ENCODE data around the gene SHISAL1.

SHISAL1 gene

DNA sequence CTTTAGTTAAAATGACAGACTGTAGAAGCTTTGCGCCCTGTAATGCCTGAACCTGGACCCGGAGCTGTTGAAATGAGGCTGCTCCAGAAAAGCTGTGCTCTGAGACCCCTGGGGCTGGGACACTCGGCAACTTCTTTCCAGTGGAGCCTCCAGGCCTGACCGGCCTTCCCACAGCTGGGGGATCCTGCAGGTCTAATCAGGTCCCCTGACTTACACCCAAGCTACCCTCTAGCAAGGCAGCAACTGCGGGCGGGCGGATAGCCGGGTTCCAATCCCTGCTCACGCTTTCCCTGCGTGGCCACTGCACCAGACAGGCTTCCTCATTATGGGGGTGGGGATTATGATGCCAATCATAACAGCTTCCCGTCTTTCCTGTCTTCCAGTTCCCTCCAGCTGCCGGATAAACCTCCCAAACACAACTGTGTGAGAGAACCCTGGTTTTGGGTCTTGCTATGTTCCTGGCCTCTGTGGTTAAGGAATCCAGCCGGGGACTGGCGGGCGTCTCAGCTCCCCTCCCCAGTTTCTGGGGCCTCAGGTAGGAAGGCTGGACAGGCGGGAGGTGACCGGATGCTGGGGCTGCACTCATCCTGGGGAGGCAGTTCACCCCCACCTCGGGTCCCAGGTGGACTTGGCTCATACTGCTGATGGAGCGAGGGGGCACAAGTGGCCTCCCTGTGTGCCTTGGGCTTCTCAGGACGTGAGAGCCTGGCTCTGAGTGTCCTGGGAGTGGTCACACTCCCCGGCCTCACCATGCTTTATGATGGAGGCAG, 93.5 kb downstream of the SHISAL1 start:
- Histone ChIP-seq H3K4me1 (ENCODE audit: control insufficient read depth, insufficient read depth, low read length) (no peaks in the 10 kb centered on the region), H3K27me3 (ENCODE audit: control insufficient read depth, insufficient read depth, low read length) (no peaks in the 10 kb centered on the region), H3K36me3 (ENCODE audit: control insufficient read depth, insufficient read depth, low read length) (no peaks in the 10 kb centered on the region)

DNA sequence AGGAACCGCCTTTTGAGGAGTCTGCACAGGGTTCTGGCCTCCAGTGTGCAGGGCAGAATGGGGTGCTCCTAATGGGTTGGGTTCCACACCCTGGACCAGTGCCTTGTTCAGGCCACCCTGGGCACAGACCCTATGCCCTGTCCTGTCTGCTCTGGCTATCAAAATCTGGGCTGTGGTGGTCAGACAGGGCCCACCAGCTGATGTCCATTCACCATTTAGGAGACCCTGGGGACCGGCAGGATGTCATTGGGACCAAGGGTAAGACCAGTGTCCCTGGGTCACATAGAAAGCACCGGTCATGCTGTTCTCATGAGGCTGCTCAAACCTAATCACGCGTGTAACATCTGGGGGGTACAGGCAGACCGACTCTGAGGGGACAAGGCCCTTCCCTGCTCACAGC, 94.7 kb downstream of the SHISAL1 start:
- H3K27ac ChIP-seq (ENCODE audit: low read depth, low read length) = no peak overlapping the region
- no peak overlapping the region for H3K4me3 ChIP-seq (ENCODE audit: low read depth, low read length)
- H3K27me3 ChIP-seq (ENCODE audit: control insufficient read depth, insufficient read depth, low read length) = no peaks in the 10 kb centered on the region
- H3K9ac ChIP-seq (ENCODE audit: low read depth, low read length) = no peak overlapping the region
- no peaks in the 10 kb centered on the region for H3K4me1 ChIP-seq (ENCODE audit: control insufficient read depth, insufficient read depth, low read length)
- no peaks in the 10 kb centered on the region for H3K36me3 ChIP-seq (ENCODE audit: control insufficient read depth, insufficient read depth, low read length)
- H3K9me3 ChIP-seq (ENCODE audit: control insufficient read depth, insufficient read depth, low read length) = no peaks in the 10 kb centered on the region

More for the DNA sequence above, 93.5 kb downstream of the SHISAL1 start:
- Histone ChIP-seq H3K9ac (ENCODE audit: low read depth, low read length) (no peak overlapping the region), H3K9me3 (ENCODE audit: control insufficient read depth, insufficient read depth, low read length) (no peaks in the 10 kb centered on the region), H3K4me3 (ENCODE audit: low read depth, low read length) (no peak overlapping the region), H3K27ac (ENCODE audit: low read depth, low read length) (no peak overlapping the region)

DNA sequence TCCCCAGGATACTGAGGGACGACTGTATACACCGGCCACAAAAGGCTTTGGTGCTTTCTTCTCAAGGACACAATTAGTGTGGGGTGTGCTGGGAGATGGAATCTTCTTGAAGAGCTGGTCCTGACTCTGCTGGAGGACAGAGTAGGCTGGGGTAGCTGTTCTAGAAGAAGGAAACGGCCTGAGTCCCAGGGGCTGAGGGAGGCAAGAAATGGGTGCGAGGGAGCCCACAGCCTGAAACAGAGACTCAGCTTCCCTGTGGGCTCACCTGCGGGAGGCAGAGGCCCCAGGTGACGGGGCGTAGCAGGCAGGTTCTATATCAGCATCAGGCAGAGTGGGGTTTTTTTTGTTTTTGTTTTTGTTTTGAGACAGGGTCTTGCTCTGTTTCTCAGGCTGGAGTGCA, 95.4 kb downstream of the SHISAL1 start:
- Histone ChIP-seq H3K36me3 (ENCODE audit: control insufficient read depth, insufficient read depth, low read length) (no peaks in the 10 kb centered on the region), H3K27me3 (ENCODE audit: control insufficient read depth, insufficient read depth, low read length) (no peaks in the 10 kb centered on the region), H3K9me3 (ENCODE audit: control insufficient read depth, insufficient read depth, low read length) (no peaks in the 10 kb centered on the region), H3K9ac (ENCODE audit: low read depth, low read length) (no peak overlapping the region), H3K27ac (ENCODE audit: low read depth, low read length) (no peak overlapping the region), H3K4me3 (ENCODE audit: low read depth, low read length) (no peak overlapping the region), H3K4me1 (ENCODE audit: control insufficient read depth, insufficient read depth, low read length) (no peaks in the 10 kb centered on the region)

DNA sequence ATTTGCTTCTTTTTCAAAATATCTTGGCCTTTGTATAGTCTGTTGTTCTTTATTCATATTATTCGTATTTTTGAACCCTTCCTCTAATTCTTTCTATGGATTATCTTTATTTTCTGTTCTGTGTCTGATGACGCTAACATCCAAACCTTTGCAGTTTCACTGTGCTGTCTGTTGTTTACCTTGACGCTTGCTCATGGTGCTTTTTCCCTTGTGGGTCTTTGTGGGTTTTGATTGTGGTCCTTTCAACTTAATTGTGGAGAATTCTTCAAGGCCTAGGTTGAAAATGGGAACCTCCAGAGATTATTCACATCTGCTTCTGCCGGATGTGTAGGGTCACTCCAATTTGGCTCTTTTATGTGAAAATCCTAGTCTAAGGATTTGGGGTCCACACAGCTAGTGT, 97.5 kb downstream of the SHISAL1 start:
- H3K4me1 ChIP-seq (ENCODE audit: control insufficient read depth, insufficient read depth, low read length) = no peaks in the 10 kb centered on the region
- H3K27ac ChIP-seq (ENCODE audit: low read depth, low read length) = no peak overlapping the region
- H3K9me3 ChIP-seq (ENCODE audit: control insufficient read depth, insufficient read depth, low read length) = no peaks in the 10 kb centered on the region
- no peak overlapping the region for H3K9ac ChIP-seq (ENCODE audit: low read depth, low read length)
- H3K27me3 ChIP-seq (ENCODE audit: control insufficient read depth, insufficient read depth, low read length) = no peaks in the 10 kb centered on the region; the same call in 1 of the 2 replicates
- no peaks in the 10 kb centered on the region for H3K36me3 ChIP-seq (ENCODE audit: control insufficient read depth, insufficient read depth, low read length)
- no peak overlapping the region for H3K4me3 ChIP-seq (ENCODE audit: low read depth, low read length)

DNA sequence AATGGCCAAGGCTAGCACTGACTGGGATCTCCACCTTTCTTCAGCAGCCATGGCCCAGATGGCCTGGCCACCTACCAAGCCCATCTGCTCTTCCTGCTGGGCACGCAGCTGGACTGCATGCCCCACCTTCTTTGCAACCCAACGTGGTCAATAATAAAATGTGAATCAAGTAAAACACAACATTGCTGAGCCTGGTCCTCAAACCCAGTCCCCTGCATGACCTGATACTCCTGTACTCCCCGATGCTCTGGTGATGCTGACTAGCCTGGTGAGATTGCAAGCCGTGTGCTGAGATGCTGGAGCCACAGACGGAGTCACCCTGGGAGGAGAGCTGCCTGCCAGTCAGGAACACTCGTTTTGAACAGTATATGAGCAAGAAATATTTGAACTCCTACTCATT, 98.0 kb downstream of the SHISAL1 start:
- Histone ChIP-seq H3K27ac (ENCODE audit: low read depth, low read length) (no peak overlapping the region), H3K9me3 (ENCODE audit: control insufficient read depth, insufficient read depth, low read length) (no peaks in the 10 kb centered on the region), H3K4me1 (ENCODE audit: control insufficient read depth, insufficient read depth, low read length) (no peaks in the 10 kb centered on the region), H3K27me3 (ENCODE audit: control insufficient read depth, insufficient read depth, low read length) (no peaks in the 10 kb centered on the region; the same call in 1 of the 2 replicates), H3K36me3 (ENCODE audit: control insufficient read depth, insufficient read depth, low read length) (no peaks in the 10 kb centered on the region), H3K9ac (ENCODE audit: low read depth, low read length) (no peak overlapping the region), H3K4me3 (ENCODE audit: low read depth, low read length) (no peak overlapping the region)

DNA sequence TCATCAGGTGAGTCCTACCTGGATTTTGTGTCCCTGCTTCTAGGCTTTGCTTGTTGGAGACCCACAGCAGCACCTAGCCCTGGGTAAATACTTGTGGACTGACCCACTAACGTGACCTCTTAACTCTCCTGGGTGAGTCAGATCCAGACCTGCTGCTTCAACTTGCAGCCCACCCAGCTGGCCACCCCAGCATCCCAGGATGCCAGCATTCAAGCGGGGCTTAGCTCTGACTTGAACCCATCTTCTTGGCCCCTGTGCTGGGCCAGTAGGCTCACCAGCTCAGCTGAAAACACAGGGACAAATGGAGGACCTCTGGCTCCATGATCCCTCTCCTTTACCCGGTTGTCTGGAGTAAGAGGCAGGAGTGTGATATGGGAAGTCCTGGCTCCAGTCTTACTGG, 98.6 kb downstream of the SHISAL1 start:
- no peaks in the 10 kb centered on the region; the same call in 1 of the 2 replicates for H3K27me3 ChIP-seq (ENCODE audit: control insufficient read depth, insufficient read depth, low read length)
- H3K27ac ChIP-seq (ENCODE audit: low read depth, low read length) = no peak overlapping the region
- no peak overlapping the region for H3K9ac ChIP-seq (ENCODE audit: low read depth, low read length)
- no peaks in the 10 kb centered on the region for H3K4me1 ChIP-seq (ENCODE audit: control insufficient read depth, insufficient read depth, low read length)
- H3K9me3 ChIP-seq (ENCODE audit: control insufficient read depth, insufficient read depth, low read length) = no peaks in the 10 kb centered on the region
- H3K4me3 ChIP-seq (ENCODE audit: low read depth, low read length) = no peak overlapping the region
- H3K36me3 ChIP-seq (ENCODE audit: control insufficient read depth, insufficient read depth, low read length) = no peaks in the 10 kb centered on the region

DNA sequence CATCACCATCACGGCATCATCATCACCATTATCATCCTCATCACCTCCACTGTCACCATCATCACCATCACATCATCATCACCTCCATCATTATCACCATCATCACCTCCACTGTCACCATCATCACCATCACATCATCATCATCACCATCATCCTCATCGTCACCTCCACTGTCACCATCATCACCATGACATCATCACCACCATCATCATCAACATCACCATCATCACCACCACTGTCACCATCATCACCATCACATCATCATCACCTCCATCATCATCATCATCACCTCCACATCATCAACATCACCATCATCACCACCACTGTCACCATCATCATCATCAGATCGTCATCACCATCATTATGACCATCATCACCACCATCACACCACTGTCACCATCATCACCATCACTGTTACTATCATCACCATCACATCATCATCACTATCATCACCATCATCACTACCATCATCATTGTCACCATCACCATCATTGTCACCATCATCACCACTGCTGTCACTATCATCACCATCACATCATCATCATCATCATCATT, 99.2 kb downstream of the SHISAL1 start:
- H3K4me1 ChIP-seq (ENCODE audit: control insufficient read depth, insufficient read depth, low read length) = no peaks in the 10 kb centered on the region
- no peak overlapping the region for H3K27ac ChIP-seq (ENCODE audit: low read depth, low read length)
- no peaks in the 10 kb centered on the region; the same call in 1 of the 2 replicates for H3K27me3 ChIP-seq (ENCODE audit: control insufficient read depth, insufficient read depth, low read length)
- H3K9me3 ChIP-seq (ENCODE audit: control insufficient read depth, insufficient read depth, low read length) = no peaks in the 10 kb centered on the region
- H3K36me3 ChIP-seq (ENCODE audit: control insufficient read depth, insufficient read depth, low read length) = no peaks in the 10 kb centered on the region
- no peak overlapping the region for H3K4me3 ChIP-seq (ENCODE audit: low read depth, low read length)
- H3K9ac ChIP-seq (ENCODE audit: low read depth, low read length) = no peak overlapping the region

DNA sequence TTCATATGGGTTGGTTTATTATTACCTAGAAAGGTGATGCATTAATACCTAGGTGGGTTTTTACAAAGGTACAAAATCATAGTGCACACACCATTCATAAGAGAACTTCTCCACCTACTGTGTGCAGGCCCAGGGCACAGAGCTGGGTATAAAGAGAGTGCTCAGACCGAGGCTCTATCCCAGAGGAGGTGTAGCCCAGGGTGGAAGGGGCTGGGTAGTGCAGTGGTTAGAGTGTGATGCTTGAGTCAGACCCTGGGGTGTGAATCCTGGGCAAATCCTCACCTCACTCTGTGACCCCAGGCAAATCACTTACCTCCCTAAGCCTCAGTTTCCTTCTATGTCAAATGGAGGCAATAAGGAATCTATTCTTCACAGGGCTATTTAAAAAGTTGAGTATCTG, 99.8 kb downstream of the SHISAL1 start:
- Histone ChIP-seq H3K4me1 (ENCODE audit: control insufficient read depth, insufficient read depth, low read length) (no peaks in the 10 kb centered on the region), H3K36me3 (ENCODE audit: control insufficient read depth, insufficient read depth, low read length) (no peaks in the 10 kb centered on the region), H3K4me3 (ENCODE audit: low read depth, low read length) (no peak overlapping the region), H3K9me3 (ENCODE audit: control insufficient read depth, insufficient read depth, low read length) (no peaks in the 10 kb centered on the region), H3K27ac (ENCODE audit: low read depth, low read length) (no peak overlapping the region), H3K9ac (ENCODE audit: low read depth, low read length) (no peak overlapping the region), H3K27me3 (ENCODE audit: control insufficient read depth, insufficient read depth, low read length) (no peaks in the 10 kb centered on the region; the same call in 1 of the 2 replicates)

DNA sequence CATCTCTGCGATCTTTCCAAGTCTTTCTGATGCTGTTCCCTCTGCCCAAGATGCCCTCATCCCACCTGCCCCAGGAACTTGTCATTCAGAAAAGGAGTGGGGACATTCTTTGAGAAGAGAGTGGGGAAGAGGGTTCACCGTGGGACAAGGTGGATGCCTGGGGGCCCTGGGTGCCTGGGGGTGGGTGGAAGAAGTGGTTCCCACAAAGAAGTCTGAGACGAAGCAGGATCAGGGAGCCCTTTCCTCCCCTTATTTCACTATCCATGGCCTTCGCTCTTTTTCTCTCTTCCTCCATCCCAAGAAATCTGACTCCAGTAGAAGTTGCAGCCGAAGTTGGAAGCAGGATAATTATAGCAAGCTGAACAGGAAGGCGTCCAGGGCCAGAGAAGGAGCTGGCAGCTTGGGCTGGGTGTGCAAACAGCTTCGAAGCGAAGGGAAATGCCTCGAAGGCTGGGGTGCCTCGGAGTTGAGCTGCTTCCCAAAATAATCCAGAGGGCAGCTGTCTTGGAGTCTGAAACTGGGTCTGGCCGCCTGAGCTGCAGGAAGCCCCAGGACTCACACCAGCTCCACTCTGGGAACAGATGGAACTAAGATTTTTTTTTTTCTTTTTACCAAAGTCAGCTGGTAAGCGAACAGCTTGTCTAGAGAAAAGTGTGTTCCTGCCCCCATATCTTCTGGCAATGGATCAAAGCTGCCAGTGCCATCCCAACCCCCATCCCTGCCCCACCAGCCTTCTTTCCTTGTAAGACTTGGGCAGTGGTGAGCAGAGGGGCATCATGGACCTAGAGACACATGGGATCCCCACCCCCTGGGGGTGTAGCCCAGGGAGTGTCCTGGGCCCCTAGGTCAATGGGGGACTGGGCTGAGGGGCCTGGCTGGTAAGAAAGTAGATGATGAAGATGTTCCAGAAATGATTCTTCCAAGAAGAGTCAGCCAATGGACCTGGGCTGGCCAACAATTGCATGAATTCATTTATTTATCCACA, 100.5 kb downstream of the SHISAL1 start:
- H3K27me3 ChIP-seq (ENCODE audit: control insufficient read depth, insufficient read depth, low read length) = no peaks in the 10 kb centered on the region; the same call in 1 of the 2 replicates
- no peaks in the 10 kb centered on the region for H3K9me3 ChIP-seq (ENCODE audit: control insufficient read depth, insufficient read depth, low read length)
- no peak overlapping the region for H3K9ac ChIP-seq (ENCODE audit: low read depth, low read length)
- no peaks in the 10 kb centered on the region for H3K4me1 ChIP-seq (ENCODE audit: control insufficient read depth, insufficient read depth, low read length)
- H3K4me3 ChIP-seq (ENCODE audit: low read depth, low read length) = no peak overlapping the region
- H3K36me3 ChIP-seq (ENCODE audit: control insufficient read depth, insufficient read depth, low read length) = no peaks in the 10 kb centered on the region
- H3K27ac ChIP-seq (ENCODE audit: low read depth, low read length) = no peak overlapping the region

DNA sequence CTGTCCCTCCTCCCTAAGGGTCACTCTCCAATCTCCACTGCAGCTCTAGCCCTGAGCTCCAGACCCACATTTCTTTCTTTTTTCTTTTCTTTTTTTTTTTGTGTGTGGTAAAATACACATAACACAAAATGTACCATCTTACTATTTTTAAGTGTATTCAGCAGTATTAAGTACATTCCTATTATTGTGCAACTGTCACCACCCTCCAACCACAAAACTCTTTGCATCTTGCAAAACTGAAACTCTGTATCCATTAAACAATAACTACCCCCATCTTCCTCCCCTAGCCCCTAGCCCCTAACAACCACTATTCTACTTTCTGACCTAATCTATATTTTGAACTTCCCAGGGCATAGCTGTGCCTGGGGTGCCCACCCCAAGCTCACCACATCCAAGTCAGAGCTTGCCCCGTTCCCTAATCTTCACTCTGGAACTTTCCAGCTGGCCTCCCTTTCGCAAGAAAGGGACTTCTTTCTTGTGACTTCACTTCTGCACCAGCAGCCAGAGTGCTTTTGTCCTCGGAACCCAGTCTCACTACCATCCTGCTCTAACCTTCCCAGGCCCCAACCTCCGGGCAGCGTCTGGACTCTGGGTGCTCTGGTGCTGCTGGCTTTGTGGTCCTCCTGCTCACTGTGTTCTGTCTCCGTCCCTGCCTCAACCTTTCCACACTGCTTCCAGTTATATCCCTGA, 101.3 kb downstream of the SHISAL1 start:
- H3K27ac ChIP-seq (ENCODE audit: low read depth, low read length) = no peak overlapping the region
- H3K9me3 ChIP-seq (ENCODE audit: control insufficient read depth, insufficient read depth, low read length) = no peaks in the 10 kb centered on the region
- H3K9ac ChIP-seq (ENCODE audit: low read depth, low read length) = no peak overlapping the region
- H3K27me3 ChIP-seq (ENCODE audit: control insufficient read depth, insufficient read depth, low read length) = no peaks in the 10 kb centered on the region; the same call in 1 of the 2 replicates
- H3K4me3 ChIP-seq (ENCODE audit: low read depth, low read length) = no peak overlapping the region
- H3K36me3 ChIP-seq (ENCODE audit: control insufficient read depth, insufficient read depth, low read length) = no peaks in the 10 kb centered on the region
- no peaks in the 10 kb centered on the region for H3K4me1 ChIP-seq (ENCODE audit: control insufficient read depth, insufficient read depth, low read length)

All from HUES48 (cell line).